Measurements from ENCODE around the gene NKD2.

NKD2 gene

GRCh38 chr5:1005904-1006655 is 2.5 kb upstream of the NKD2 start:
- no peak for TF ChIP-seq JUND (IDR thresholded peaks at IDR 0.05; ENCODE audit: low read depth)
- in situ Hi-C loops (cut with HindIII; ENCODE audit: low pct_unique_long_range_greater_than_20kb, low sequenced_read_pairs), result no loop called here
- no peak for DNase-seq (ENCODE audit: low read depth in 1 of 2, low spot score in 1 of 2)

GRCh38 chr5:1006656-1007071 is 1.9 kb upstream of the NKD2 start:
- in situ Hi-C loops (cut with HindIII; ENCODE audit: low pct_unique_long_range_greater_than_20kb, low sequenced_read_pairs), result no loop called here
- TF ChIP-seq JUND (IDR thresholded peaks at IDR 0.05; ENCODE audit: low read depth), result no peak

GRCh38 chr5:1007221-1007680 is 1.4 kb upstream of the NKD2 start:
- no peak for TF ChIP-seq JUND (IDR thresholded peaks at IDR 0.05; ENCODE audit: low read depth)
- no peak for DNase-seq (ENCODE audit: low read depth in 1 of 2, low spot score in 1 of 2)

More at GRCh38 chr5:1006656-1007071, 1.9 kb upstream of the NKD2 start:
- no peak for DNase-seq (ENCODE audit: low read depth in 1 of 2, low spot score in 1 of 2)

GRCh38 chr5:1007681-1008450 is 736 bp upstream of the NKD2 start:
- no peak for TF ChIP-seq JUND (IDR thresholded peaks at IDR 0.05; ENCODE audit: low read depth)
- DNase-seq (ENCODE audit: low read depth in 1 of 2, low spot score in 1 of 2), result no peak
- in situ Hi-C loops (cut with HindIII; ENCODE audit: low pct_unique_long_range_greater_than_20kb, low sequenced_read_pairs), result no loop called here

More at GRCh38 chr5:1007221-1007680, 1.4 kb upstream of the NKD2 start:
- in situ Hi-C loops (cut with HindIII; ENCODE audit: low pct_unique_long_range_greater_than_20kb, low sequenced_read_pairs), result no loop called here

- DNase-seq (ENCODE audit: low read depth in 1 of 2, low spot score in 1 of 2), result no peak
- in situ Hi-C loops (cut with HindIII; ENCODE audit: low pct_unique_long_range_greater_than_20kb, low sequenced_read_pairs), result no loop called here
- no peak for TF ChIP-seq JUND (IDR thresholded peaks at IDR 0.05; ENCODE audit: low read depth)
Observed at GRCh38 chr5:1009359-1010180, 968 bp downstream of the NKD2 start.

GRCh38 chr5:1010181-1010510 is 1.5 kb downstream of the NKD2 start:
- no peak for DNase-seq (ENCODE audit: low read depth in 1 of 2, low spot score in 1 of 2)
- in situ Hi-C loops (cut with HindIII; ENCODE audit: low pct_unique_long_range_greater_than_20kb, low sequenced_read_pairs), result no loop called here
- no peak for TF ChIP-seq JUND (IDR thresholded peaks at IDR 0.05; ENCODE audit: low read depth)

- no peak for DNase-seq (ENCODE audit: low read depth in 1 of 2, low spot score in 1 of 2)
- TF ChIP-seq JUND (IDR thresholded peaks at IDR 0.05; ENCODE audit: low read depth), result no peak
- in situ Hi-C loops (cut with HindIII; ENCODE audit: low pct_unique_long_range_greater_than_20kb, low sequenced_read_pairs), result no loop called here
Observed at GRCh38 chr5:1010641-1011046, 2.0 kb downstream of the NKD2 start.

DNA sequence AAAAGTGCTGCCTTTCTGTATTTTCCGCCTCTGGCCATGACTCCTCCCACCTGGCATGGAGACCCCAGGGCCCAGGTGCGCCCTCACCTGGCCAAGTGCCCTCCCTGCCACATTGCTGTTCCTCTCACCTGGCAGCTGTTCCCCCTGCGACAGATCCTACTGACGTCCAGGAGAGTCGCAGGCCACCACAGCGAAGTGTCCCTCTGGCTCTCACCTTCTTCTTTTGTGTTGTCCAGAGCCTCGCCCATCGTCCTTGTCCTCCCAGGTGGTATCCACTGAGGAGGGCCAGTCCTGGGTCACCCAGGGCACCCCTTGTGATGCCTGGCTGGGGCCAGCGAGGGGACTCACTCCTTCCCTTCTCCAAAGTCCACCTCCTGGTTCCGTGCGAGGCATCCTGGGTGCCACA is 2.6 kb downstream of the NKD2 start:
- in situ Hi-C loops (cut with HindIII; ENCODE audit: low pct_unique_long_range_greater_than_20kb, low sequenced_read_pairs), result no loop called here
- TF ChIP-seq JUND (IDR thresholded peaks at IDR 0.05; ENCODE audit: low read depth), result no peak
- peak; percentile 74 to 97 for DNase-seq (ENCODE audit: low read depth in 1 of 2, low spot score in 1 of 2)

GRCh38 chr5:1011741-1012312 is 3.2 kb downstream of the NKD2 start:
- in situ Hi-C loops (cut with HindIII; ENCODE audit: low pct_unique_long_range_greater_than_20kb, low sequenced_read_pairs), result no loop called here
- DNase-seq (ENCODE audit: low read depth in 1 of 2, low spot score in 1 of 2), result no peak
- TF ChIP-seq JUND (IDR thresholded peaks at IDR 0.05; ENCODE audit: low read depth), result no peak

- in situ Hi-C loops (cut with HindIII; ENCODE audit: low pct_unique_long_range_greater_than_20kb, low sequenced_read_pairs), result no loop called here
- no peak for DNase-seq (ENCODE audit: low read depth in 1 of 2, low spot score in 1 of 2)
- no peak for TF ChIP-seq JUND (IDR thresholded peaks at IDR 0.05; ENCODE audit: low read depth)
Observed at GRCh38 chr5:1012313-1012841, 3.8 kb downstream of the NKD2 start.

GRCh38 chr5:1012900-1013237 is 4.3 kb downstream of the NKD2 start:
- DNase-seq (ENCODE audit: low read depth in 1 of 2, low spot score in 1 of 2), result no peak
- in situ Hi-C loops (cut with HindIII; ENCODE audit: low pct_unique_long_range_greater_than_20kb, low sequenced_read_pairs), result no loop called here
- no peak for TF ChIP-seq JUND (IDR thresholded peaks at IDR 0.05; ENCODE audit: low read depth)

DNA sequence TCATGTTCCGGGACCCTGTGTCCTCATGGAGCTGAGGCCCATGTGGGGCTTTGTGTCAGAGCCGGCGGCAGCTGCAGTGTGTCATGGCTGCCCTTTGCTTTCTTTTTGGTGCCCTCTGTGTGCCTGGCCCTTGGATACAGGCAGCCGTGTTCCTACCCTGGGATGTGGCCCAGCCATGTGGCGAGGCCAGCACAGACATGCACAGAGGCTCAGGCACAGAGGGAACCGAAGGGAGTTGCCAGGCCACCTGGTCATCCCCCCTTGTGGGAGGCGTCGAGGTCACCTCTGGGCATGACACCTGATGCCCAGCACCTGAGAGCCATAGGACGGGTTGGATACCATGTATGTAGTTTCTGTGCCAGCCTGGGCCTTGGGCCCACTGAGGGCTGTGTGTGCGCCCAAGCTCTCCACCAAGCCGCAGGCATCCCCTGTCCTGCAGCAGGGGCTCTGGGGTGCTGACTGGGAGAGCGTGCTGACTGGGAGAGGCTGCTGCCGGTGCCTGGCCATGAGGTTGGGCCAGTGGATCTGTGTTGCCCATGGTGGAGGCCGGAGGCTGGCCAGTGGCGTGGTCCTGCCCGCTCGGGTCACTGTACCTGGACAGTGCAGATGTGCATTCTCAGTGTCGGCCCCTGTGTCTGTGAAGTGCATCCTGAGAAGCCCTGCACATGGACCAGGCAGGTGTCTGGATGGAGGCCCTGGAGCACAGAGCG is 4.8 kb downstream of the NKD2 start:
- in situ Hi-C loops (cut with HindIII; ENCODE audit: low pct_unique_long_range_greater_than_20kb, low sequenced_read_pairs), result no loop called here
- no peak for TF ChIP-seq JUND (IDR thresholded peaks at IDR 0.05; ENCODE audit: low read depth)
- DNase-seq (ENCODE audit: low read depth in 1 of 2, low spot score in 1 of 2), result no peak
